ENCODE results near the gene OR9Q1.

DNA sequence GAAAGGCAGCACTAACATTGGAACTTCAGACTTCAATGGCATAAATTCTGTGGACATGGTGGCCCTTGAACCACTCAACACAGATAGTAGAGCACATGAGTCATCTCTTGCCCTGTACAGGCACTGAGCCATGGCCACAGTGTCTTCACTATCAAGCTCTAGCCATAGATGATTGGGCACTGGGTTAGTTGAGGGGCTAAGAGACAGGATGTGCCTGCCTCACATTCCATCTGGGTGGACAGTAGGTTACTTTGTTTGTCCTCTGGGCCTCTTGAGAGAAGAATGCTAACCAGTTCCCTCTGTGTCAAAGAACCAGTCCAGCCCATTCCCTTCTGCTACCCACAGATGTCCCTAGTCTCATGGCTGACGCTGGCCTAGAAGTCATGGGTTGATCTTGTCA is 46.9 kb downstream of the OR9Q1 start:
- TF ChIP-seq, protein P1, sequence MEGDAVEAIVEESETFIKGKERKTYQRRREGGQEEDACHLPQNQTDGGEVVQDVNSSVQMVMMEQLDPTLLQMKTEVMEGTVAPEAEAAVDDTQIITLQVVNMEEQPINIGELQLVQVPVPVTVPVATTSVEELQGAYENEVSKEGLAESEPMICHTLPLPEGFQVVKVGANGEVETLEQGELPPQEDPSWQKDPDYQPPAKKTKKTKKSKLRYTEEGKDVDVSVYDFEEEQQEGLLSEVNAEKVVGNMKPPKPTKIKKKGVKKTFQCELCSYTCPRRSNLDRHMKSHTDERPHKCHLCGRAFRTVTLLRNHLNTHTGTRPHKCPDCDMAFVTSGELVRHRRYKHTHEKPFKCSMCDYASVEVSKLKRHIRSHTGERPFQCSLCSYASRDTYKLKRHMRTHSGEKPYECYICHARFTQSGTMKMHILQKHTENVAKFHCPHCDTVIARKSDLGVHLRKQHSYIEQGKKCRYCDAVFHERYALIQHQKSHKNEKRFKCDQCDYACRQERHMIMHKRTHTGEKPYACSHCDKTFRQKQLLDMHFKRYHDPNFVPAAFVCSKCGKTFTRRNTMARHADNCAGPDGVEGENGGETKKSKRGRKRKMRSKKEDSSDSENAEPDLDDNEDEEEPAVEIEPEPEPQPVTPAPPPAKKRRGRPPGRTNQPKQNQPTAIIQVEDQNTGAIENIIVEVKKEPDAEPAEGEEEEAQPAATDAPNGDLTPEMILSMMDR (IDR thresholded peaks at IDR 0.05 in 4 of 5, conservative IDR thresholded peaks at IDR 0.05 in 1 of 5): no peak
- no peak for TF ChIP-seq POLR2A (IDR thresholded peaks at IDR 0.05)

All from gastrocnemius medialis (tissue), 4 donors.